Measurements from ENCODE around the gene TP73.

Gene TP73

GRCh38 chr1:3772027-3772714 lies 119.9 kb downstream of the TP73 start:
- TF ChIP-seq CTCF (IDR thresholded peaks at IDR 0.05; ENCODE audit: insufficient read depth, low read depth, low read length, missing control alignments): no peak
- peak; percentile 83 for DNase-seq (ENCODE audit: low read depth)
- H3K4me3 ChIP-seq (ENCODE audit: low read length): peak overlapping the region; percentile 44

- no peak for TF ChIP-seq CTCF (IDR thresholded peaks at IDR 0.05; ENCODE audit: insufficient read depth, low read depth, low read length, missing control alignments)
- H3K4me3 ChIP-seq (ENCODE audit: low read length): peak within 1 kb of the TSS; percentile 44
- DNase-seq (ENCODE audit: low read depth): no peak
These were observed 120.6 kb downstream of the TP73 start, which contains the start of gene SMIM1 for GRCh38 chr1:3772715-3773571. Gene SMIM1, plus strand, starts transcription at chr1:3772749. Its CDS starts 2,625 bp downstream, at chr1:3775374.

- no peak overlapping the region for H3K4me3 ChIP-seq (ENCODE audit: low read length)
These were observed 121.4 kb downstream of the TP73 start for GRCh38 chr1:3773572-3774275.

GRCh38 chr1:3774276-3774945 lies 122.1 kb downstream of the TP73 start:
- TF ChIP-seq CTCF (IDR thresholded peaks at IDR 0.05; ENCODE audit: insufficient read depth, low read depth, low read length, missing control alignments): no peak
- H3K4me3 ChIP-seq (ENCODE audit: low read length): no peak overlapping the region
- DNase-seq (ENCODE audit: low read depth): no peak

More at GRCh38 chr1:3773572-3774275, 121.4 kb downstream of the TP73 start:
- DNase-seq (ENCODE audit: low read depth): no peak
- no peak for TF ChIP-seq CTCF (IDR thresholded peaks at IDR 0.05; ENCODE audit: insufficient read depth, low read depth, low read length, missing control alignments)

- no peak overlapping the region for H3K4me3 ChIP-seq (ENCODE audit: low read length)
- TF ChIP-seq CTCF (IDR thresholded peaks at IDR 0.05; ENCODE audit: insufficient read depth, low read depth, low read length, missing control alignments): no peak
- DNase-seq (ENCODE audit: low read depth): no peak
These were observed 122.7 kb downstream of the TP73 start for GRCh38 chr1:3774946-3775489.
